ENCODE results near the gene CA12.

Gene CA12

DNA sequence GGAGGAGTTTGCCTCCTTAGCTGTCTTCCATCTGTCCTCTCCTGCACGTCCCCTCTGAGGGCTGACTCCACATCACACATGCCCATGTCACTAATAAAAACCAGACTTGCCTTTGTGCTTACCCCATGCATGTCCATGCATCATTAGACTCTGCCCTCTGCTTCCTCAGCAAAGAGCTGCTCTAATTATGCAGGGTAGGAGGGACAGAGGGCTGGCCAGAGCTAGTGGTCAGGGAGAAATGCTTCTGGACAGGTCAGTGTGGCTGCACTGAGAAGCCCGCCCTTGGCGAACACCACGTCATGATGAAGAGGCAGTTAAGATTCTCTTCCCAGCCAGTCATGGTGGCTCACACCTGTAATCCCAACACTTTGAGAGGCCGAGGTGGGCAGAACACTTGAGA, 8.9 kb downstream of the CA12 start:
- peak; percentile 32; the same call in 1 of the 2 replicates for TF ChIP-seq TCF4 (CRISPR knock-in tag; IDR thresholded peaks at IDR 0.05; ENCODE audit: borderline replicate concordance)
- no peak for TF ChIP-seq ZNF8 (CRISPR knock-in tag; IDR thresholded peaks at IDR 0.05)
- peak; percentile 61 for ATAC-seq

DNA sequence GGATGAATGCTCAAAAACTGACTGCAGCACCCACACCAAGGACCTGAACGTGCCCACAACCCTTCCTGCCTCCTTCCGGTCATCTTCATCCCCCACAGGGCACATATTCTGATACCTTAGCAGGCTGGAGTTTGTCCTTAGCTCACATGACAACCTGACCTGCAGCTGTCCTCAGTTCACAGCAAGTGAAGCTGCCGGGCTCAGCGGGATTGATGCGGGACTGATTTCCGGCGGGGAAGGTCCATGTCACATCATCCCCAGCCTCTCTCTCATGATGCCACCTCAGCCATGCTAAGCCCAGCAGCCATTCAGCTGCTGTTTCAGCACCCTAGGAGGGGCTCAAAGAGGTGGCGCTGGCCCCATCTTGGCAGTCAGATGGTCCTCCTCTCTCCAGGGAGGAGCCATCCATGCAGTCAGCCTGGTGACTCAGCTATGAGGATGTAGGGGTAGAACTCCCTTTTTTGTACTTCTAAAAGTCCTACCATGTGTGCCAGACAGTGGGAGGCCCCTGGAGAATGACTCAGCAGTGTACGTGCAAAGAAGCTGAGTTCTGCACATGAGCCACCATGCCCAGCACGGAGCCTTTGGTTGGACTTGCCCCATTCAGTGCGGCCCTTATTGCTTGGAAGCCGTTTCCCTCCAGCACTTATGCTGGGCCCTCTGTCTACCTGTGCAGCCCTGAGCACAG, 9.5 kb downstream of the CA12 start:
- TF ChIP-seq, protein P1, sequence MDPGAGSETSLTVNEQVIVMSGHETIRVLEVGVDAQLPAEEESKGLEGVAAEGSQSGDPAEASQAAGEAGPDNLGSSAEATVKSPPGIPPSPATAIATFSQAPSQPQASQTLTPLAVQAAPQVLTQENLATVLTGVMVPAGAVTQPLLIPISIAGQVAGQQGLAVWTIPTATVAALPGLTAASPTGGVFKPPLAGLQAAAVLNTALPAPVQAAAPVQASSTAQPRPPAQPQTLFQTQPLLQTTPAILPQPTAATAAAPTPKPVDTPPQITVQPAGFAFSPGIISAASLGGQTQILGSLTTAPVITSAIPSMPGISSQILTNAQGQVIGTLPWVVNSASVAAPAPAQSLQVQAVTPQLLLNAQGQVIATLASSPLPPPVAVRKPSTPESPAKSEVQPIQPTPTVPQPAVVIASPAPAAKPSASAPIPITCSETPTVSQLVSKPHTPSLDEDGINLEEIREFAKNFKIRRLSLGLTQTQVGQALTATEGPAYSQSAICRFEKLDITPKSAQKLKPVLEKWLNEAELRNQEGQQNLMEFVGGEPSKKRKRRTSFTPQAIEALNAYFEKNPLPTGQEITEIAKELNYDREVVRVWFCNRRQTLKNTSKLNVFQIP (CRISPR knock-in tag; IDR thresholded peaks at IDR 0.05; ENCODE audit: borderline replicate concordance, low read depth), result no peak
- TF ChIP-seq, protein P2, sequence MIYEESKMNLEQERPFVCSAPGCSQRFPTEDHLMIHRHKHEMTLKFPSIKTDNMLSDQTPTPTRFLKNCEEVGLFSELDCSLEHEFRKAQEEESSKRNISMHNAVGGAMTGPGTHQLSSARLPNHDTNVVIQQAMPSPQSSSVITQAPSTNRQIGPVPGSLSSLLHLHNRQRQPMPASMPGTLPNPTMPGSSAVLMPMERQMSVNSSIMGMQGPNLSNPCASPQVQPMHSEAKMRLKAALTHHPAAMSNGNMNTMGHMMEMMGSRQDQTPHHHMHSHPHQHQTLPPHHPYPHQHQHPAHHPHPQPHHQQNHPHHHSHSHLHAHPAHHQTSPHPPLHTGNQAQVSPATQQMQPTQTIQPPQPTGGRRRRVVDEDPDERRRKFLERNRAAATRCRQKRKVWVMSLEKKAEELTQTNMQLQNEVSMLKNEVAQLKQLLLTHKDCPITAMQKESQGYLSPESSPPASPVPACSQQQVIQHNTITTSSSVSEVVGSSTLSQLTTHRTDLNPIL (CRISPR knock-in tag; IDR thresholded peaks at IDR 0.05; ENCODE audit: low read depth), result no peak
- TF ChIP-seq TOX (CRISPR knock-in tag; IDR thresholded peaks at IDR 0.05; ENCODE audit: borderline replicate concordance), result no peak
- no peak for TF ChIP-seq ZFP3 (CRISPR knock-in tag; IDR thresholded peaks at IDR 0.05)
- TF ChIP-seq BACH2 (CRISPR knock-in tag; IDR thresholded peaks at IDR 0.05; ENCODE audit: borderline replicate concordance), result no peak
- no peak for TF ChIP-seq GLIS3 (CRISPR knock-in tag; IDR thresholded peaks at IDR 0.05)
- no peak for TF ChIP-seq ISL1 (CRISPR knock-in tag; IDR thresholded peaks at IDR 0.05)
- no peak for TF ChIP-seq CSDC2 (CRISPR knock-in tag; IDR thresholded peaks at IDR 0.05)
- TF ChIP-seq ZNF70 (CRISPR knock-in tag; IDR thresholded peaks at IDR 0.05), result no peak
- no peak for TF ChIP-seq OSR1 (CRISPR knock-in tag; IDR thresholded peaks at IDR 0.05)
- TF ChIP-seq, protein P3, sequence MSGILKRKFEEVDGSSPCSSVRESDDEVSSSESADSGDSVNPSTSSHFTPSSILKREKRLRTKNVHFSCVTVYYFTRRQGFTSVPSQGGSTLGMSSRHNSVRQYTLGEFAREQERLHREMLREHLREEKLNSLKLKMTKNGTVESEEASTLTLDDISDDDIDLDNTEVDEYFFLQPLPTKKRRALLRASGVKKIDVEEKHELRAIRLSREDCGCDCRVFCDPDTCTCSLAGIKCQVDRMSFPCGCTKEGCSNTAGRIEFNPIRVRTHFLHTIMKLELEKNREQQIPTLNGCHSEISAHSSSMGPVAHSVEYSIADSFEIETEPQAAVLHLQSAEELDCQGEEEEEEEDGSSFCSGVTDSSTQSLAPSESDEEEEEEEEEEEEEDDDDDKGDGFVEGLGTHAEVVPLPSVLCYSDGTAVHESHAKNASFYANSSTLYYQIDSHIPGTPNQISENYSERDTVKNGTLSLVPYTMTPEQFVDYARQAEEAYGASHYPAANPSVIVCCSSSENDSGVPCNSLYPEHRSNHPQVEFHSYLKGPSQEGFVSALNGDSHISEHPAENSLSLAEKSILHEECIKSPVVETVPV (CRISPR knock-in tag; IDR thresholded peaks at IDR 0.05), result no peak
- TF ChIP-seq, protein P4, sequence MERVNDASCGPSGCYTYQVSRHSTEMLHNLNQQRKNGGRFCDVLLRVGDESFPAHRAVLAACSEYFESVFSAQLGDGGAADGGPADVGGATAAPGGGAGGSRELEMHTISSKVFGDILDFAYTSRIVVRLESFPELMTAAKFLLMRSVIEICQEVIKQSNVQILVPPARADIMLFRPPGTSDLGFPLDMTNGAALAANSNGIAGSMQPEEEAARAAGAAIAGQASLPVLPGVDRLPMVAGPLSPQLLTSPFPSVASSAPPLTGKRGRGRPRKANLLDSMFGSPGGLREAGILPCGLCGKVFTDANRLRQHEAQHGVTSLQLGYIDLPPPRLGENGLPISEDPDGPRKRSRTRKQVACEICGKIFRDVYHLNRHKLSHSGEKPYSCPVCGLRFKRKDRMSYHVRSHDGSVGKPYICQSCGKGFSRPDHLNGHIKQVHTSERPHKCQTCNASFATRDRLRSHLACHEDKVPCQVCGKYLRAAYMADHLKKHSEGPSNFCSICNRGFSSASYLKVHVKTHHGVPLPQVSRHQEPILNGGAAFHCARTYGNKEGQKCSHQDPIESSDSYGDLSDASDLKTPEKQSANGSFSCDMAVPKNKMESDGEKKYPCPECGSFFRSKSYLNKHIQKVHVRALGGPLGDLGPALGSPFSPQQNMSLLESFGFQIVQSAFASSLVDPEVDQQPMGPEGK (CRISPR knock-in tag; IDR thresholded peaks at IDR 0.05; ENCODE audit: borderline replicate concordance), result no peak
- TF ChIP-seq ZNF8 (CRISPR knock-in tag; IDR thresholded peaks at IDR 0.05), result no peak
- ATAC-seq, result peak; percentile 78

DNA sequence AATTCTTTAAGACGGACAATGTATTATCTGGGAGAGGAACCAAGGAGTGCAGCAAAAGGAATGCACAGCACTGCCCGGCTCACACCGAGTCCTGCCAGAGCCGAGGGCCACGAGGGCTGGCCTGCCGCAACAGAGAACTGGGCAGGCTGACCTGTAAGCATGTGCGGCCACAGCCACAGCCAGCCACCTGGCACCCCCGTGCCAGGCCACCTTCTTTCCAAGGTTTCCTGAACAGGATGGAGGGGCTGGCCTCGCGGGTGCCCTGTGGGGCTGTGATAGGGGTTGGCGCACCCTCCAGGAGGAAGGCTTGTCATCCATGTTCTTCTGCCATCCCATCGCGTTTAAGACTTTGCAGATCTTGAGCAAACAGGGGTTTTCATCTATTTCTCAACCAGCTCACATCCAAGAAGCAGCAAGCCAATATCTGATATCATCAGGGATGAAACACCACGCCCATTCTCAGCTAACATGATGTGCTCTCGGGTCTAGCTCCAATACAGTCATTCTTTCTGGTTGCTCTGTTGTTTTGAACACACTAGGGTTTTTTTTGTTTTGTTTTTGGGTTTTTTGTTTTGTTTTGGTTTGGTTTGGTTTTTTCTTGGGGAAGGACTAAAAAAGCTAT, 10.2 kb downstream of the CA12 start:
- TF ChIP-seq, protein P2 (CRISPR knock-in tag; IDR thresholded peaks at IDR 0.05; ENCODE audit: low read depth), result no peak
- TF ChIP-seq OSR1 (CRISPR knock-in tag; IDR thresholded peaks at IDR 0.05) (no peak), SNAI2 (CRISPR knock-in tag; IDR thresholded peaks at IDR 0.05) (no peak), ZNF8 (CRISPR knock-in tag; IDR thresholded peaks at IDR 0.05) (no peak), TCF4 (CRISPR knock-in tag; IDR thresholded peaks at IDR 0.05; ENCODE audit: borderline replicate concordance) (no peak), ZFP30 (CRISPR knock-in tag; IDR thresholded peaks at IDR 0.05) (no peak), RARB (CRISPR knock-in tag; IDR thresholded peaks at IDR 0.05) (no peak), ARNTL (CRISPR knock-in tag; IDR thresholded peaks at IDR 0.05; ENCODE audit: borderline replicate concordance, low read depth) (no peak), ISL1 (CRISPR knock-in tag; IDR thresholded peaks at IDR 0.05) (no peak), ZC3H10 (CRISPR knock-in tag; IDR thresholded peaks at IDR 0.05) (no peak), ZNF70 (CRISPR knock-in tag; IDR thresholded peaks at IDR 0.05) (no peak)
- TF ChIP-seq, protein P4 (CRISPR knock-in tag; IDR thresholded peaks at IDR 0.05; ENCODE audit: borderline replicate concordance), result no peak
- no peak for ATAC-seq
